Astrocyte of the spinal cord (primary cell): Measurements from ENCODE around the gene BCKDK.

ENCODE experiments used
- DNase-seq: peaks from one replicate; pipeline ENCODE4 v3.0.0; 2011; ENCODE audit warnings: low read depth, low spot score
- H3K4me3 ChIP-seq: 2 replicates; pipeline ENCODE4 v1.5.1; 2011; ENCODE audit warnings: low read depth, mild to moderate bottlenecking, low read length, moderate library complexity
- in situ Hi-C: cut with HindIII; loops from 2 replicates; pipeline ENCODE4 v1.10.0; 2017; ENCODE audit warnings: low sequenced_read_pairs
- TF ChIP-seq, protein P1 (sequence below): IDR thresholded peaks from 2 replicates; pipeline ENCODE4 v1.5.1; 2012; ENCODE audit warnings: low read depth, mild to moderate bottlenecking, low read length, inconsistent platforms

The BCKDK gene

GRCh38 chr16:31108035-31108793, at the start of gene BCKDK:
Gene BCKDK, plus strand, starts transcription at chr16:31108386. Its CDS starts 838 bp downstream, at chr16:31109224.
- in situ Hi-C loops = no loop called here
- DNase-seq = peak; percentile 61
- TF ChIP-seq, protein P1, sequence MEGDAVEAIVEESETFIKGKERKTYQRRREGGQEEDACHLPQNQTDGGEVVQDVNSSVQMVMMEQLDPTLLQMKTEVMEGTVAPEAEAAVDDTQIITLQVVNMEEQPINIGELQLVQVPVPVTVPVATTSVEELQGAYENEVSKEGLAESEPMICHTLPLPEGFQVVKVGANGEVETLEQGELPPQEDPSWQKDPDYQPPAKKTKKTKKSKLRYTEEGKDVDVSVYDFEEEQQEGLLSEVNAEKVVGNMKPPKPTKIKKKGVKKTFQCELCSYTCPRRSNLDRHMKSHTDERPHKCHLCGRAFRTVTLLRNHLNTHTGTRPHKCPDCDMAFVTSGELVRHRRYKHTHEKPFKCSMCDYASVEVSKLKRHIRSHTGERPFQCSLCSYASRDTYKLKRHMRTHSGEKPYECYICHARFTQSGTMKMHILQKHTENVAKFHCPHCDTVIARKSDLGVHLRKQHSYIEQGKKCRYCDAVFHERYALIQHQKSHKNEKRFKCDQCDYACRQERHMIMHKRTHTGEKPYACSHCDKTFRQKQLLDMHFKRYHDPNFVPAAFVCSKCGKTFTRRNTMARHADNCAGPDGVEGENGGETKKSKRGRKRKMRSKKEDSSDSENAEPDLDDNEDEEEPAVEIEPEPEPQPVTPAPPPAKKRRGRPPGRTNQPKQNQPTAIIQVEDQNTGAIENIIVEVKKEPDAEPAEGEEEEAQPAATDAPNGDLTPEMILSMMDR = no peak
- peak within 1 kb of the TSS; percentile 76 for H3K4me3 ChIP-seq

DNA sequence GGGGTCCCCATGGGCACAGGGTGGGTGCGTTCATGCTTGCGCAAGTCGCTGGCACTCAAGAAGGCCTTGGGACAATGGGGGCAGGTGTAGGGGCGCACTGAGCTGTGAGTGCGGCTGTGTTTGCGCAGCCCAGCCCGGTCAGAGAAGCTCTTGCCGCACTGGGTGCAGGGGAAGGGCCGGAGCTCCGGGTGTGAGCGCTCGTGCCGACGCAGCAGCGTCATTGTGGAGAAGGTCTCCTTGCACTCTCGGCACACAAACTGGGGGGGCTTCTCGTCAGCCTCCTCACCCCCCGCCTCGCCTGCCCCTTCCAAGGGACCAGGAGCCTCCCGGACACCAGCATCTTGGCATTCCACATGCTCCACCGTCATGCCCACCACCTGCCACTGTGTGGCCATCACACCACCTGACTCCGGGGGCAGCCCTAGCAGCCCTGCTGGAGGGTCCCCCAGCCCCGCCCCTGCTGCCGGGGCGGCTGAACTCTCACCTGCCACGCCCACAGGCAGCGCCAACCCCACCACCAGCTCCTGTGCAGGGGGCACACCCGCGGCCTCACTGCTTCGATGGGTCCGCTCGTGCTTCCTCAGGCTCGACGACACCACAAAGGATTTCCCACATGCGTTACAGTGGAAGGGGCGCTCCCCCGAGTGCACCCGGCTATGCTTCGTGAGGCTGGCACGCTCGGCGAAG, 46.9 kb upstream of the BCKDK start:
- TF ChIP-seq, protein P1 = no peak
- in situ Hi-C loops = no loop called here
- no peak for DNase-seq
- no peak overlapping the region for H3K4me3 ChIP-seq

- DNase-seq = no peak
- TF ChIP-seq, protein P1 = no peak
- in situ Hi-C loops = no loop called here
- no peak overlapping the region for H3K4me3 ChIP-seq
These were observed 46.3 kb upstream of the BCKDK start for GRCh38 chr16:31061813-31062440.

DNA sequence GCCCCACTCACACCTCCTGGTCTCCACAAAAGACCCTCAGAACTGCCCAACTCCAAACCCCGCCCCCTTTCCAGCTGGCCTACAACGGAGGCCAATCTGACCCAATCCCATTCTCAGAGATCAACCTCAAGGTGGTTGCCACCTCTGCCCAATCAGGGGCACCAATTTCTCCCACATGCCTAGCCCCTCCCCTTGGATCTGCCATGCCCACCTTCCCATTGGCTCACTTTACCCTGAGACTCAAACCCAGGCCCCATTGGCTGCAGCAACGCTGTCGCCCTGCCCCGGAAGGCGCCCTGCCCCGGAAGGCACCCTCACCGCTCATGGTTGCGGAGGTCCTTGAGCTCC, 44.7 kb upstream of the BCKDK start:
- in situ Hi-C loops = no loop called here
- TF ChIP-seq, protein P1 = no peak
- no peak for DNase-seq
- no peak overlapping the region for H3K4me3 ChIP-seq

- TF ChIP-seq, protein P1 = no peak
- in situ Hi-C loops = no loop called here
- DNase-seq = no peak
- H3K4me3 ChIP-seq = no peak overlapping the region
These were observed 44.2 kb upstream of the BCKDK start for GRCh38 chr16:31063843-31064611.

DNA sequence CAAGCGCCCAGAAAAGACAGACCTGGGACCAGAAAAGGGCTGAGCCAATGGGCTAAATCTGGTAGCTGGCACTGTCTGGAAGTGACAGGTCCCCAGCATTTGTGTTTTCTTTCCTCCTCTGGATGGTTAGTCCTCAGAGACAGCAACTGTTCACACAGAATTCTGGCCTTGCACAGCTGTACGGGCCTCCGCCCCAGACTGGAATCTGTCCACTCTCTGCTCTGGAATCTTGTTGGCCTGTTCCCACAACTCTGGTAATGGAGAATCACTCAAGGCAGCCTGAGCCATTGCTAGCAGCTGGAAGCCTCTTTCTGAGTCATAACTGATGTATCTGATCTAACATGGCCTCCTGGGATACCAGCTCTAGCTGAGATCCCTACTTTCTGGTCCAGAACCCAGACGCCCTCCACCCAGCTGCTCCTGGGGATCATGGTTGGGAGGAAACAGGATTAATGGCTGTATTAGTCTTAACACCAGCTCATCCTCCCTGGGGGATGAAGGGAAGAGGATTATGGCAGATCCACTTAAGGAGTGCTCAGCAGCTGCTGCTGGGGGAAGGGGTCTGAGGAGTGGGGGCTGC, 43.2 kb upstream of the BCKDK start:
- TF ChIP-seq, protein P1 = no peak
- in situ Hi-C loops = no loop called here
- DNase-seq = peak; percentile 94
- no peak overlapping the region for H3K4me3 ChIP-seq
